Esophagus squamous epithelium (tissue), 5 donors: ENCODE data around the gene SPTLC2. TPM values are rescaled to one million over a fixed set of nuclear protein-coding genes. Genes with fewer than 3 reads are reported as not detected.

Experiments used
- DNase-seq: peaks from one replicate; lab custom pipeline; 2025; lab: John Stamatoyannopoulos, UW
- H3K27ac ChIP-seq, 4 donors: fragments of 200-600 bp; sonication (generic); one replicate each; pipeline ENCODE4 v1.5.1; 2016 to 2019; ENCODE audit warnings: mild to moderate bottlenecking in 1 of 4
- H3K27me3 ChIP-seq, 4 donors: fragments of 200-600 bp; sonication (generic); 1 replicate in 3 of 4; 2 replicates in 1 of 4; pipeline versions ENCODE4 v1.5.1 to v1.6.0; 2017 to 2021; ENCODE audit warnings: antibody characterized with exemption in 1 of 4
- H3K36me3 ChIP-seq, 3 donors: fragments of 200-600 bp; sonication (generic); one replicate each; pipeline ENCODE4 v1.5.1; 2016 to 2019
- H3K4me1 ChIP-seq, 3 donors: fragments of 200-600 bp; sonication (generic); one replicate each; pipeline ENCODE4 v1.5.1; 2017 to 2019
- H3K4me3 ChIP-seq, 4 donors: fragments of 200-600 bp; sonication (generic); 1 replicate in 3 of 4; 2 replicates in 1 of 4; pipeline ENCODE4 v1.5.1; 2016 to 2019; ENCODE audit warnings: mild to moderate bottlenecking in 2 of 4, moderate library complexity in 1 of 4
- H3K9me3 ChIP-seq, 3 donors: fragments of 200-600 bp; sonication (generic); one replicate each; pipeline ENCODE4 v1.5.1; 2016 to 2019
- POLR2A ChIP-seq, 4 donors: fragments of 450-650 bp; IDR thresholded peaks; one replicate each; pipeline ENCODE4 v1.6.1; 2017; ENCODE audit warnings: antibody characterized with exemption in 4 of 4, mild to moderate bottlenecking in 4 of 4, moderate library complexity in 3 of 4
- WGBS, 2 donors: methylation state at CpG; one replicate each; pipeline ENCODE4 v1.1.5; 2018; 5-methylcytosine and 5-hydroxymethylcytosine counted together
- intact Hi-C: fragments of 100-400 bp; cut with DNase I; formaldehyde crosslinking; loops from one replicate; pipeline ENCODE4 v1.15.0; 2022
- total RNA-seq, 4 donors: library from RNA; depleted of rRNA; stranded (reverse); fragments of >200 nt; gene quantifications; one replicate each; pipeline ENCODE4 v1.1.0, GENCODE V29; 2016
- TF ChIP-seq, protein P1 (sequence below), 6 experiments: fragments of 450-650 bp in 4 of 6; fragments of 200-600 bp in 2 of 6; sonication (generic) in 2 of 6; IDR thresholded peaks; one replicate each; pipeline ENCODE4 v1.5.1; 2016 to 2019; ENCODE audit warnings: antibody characterized with exemption in 6 of 6, mild to moderate bottlenecking in 4 of 6, moderate library complexity in 4 of 6
- donor health status: DM: yes; HTN: yes; CAD: no.

The SPTLC2 gene
- total RNA-seq, 4 donors from 2014 or later, result 35.1 to 50.5 (median 39.9) TPM

DNA sequence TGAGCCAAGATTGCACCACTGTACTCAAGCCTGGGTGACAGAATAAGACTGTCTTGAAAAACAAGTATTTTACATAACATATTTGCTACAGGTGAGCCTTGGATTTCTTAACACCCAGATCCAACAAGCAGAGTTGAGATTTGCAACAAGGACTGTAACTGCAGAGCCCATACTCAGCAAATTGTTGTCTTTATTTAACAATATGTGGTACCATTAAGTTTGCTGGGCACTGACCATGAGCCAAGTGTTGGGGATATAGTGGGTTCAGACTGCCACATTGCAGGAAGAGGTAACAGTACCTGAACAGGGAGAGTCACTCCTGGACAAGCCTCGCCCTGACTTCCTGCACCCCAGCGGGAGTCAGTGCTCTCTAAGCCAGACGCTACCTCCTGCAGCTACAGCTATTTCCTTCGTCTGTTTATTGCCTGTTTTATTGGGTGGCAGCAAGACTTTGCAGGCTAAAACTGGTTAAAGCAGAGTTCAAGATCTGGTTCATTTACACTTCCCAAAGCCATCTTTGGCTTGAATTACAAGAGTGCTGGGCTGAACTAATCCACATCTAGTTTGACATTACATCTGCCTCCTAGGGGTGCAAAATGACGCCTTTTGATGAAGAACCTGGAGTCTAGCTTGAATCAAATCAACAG is 146.1 kb downstream of the SPTLC2 start:
- no peak for DNase-seq
- H3K36me3 ChIP-seq, result peaks cover 15 to 49% (median 42%) of the 10 kb centered on the region in 3 donors
- WGBS, 2 donors, result 55 to 60% methylated on average over 2 to 5 of the region's 5 CpGs

DNA sequence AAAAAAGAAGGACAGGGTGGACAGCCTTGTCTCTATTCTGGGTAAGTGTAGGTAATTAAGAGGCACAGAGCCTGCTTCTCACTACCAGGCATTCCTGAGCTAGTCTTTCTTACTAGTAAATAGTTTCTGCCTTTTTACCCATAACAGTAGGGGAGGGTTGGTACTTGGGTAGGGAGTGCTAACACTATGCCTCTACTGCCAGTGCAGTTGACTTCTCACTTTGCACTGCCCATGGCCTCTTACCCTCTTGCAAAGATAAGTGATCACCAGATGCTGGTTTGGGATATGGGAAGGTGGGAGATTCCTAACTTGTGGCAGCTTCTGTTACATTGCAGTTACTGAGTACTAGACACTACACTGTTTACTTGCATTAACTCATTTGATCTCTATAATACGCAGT is 146.9 kb downstream of the SPTLC2 start:
- peaks cover 0 to 28% (median 4%) of the 10 kb centered on the region in 3 donors for H3K4me1 ChIP-seq
- DNase-seq, result no peak
- WGBS, 2 donors, result 92 to 93% methylated on average over 1 of the region's 1 CpG
- no peak for TF ChIP-seq POLR2A (IDR thresholded peaks at IDR 0.05)
- TF ChIP-seq, protein P1, sequence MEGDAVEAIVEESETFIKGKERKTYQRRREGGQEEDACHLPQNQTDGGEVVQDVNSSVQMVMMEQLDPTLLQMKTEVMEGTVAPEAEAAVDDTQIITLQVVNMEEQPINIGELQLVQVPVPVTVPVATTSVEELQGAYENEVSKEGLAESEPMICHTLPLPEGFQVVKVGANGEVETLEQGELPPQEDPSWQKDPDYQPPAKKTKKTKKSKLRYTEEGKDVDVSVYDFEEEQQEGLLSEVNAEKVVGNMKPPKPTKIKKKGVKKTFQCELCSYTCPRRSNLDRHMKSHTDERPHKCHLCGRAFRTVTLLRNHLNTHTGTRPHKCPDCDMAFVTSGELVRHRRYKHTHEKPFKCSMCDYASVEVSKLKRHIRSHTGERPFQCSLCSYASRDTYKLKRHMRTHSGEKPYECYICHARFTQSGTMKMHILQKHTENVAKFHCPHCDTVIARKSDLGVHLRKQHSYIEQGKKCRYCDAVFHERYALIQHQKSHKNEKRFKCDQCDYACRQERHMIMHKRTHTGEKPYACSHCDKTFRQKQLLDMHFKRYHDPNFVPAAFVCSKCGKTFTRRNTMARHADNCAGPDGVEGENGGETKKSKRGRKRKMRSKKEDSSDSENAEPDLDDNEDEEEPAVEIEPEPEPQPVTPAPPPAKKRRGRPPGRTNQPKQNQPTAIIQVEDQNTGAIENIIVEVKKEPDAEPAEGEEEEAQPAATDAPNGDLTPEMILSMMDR (IDR thresholded peaks at IDR 0.05), result no peak
- intact Hi-C loops, result loop anchor here (10.0 kb wide), 1 partner anchor 75 kb away; no protein-coding TSS in a partner anchor
- H3K27me3 ChIP-seq, result no peaks in the 10 kb centered on the region
- H3K4me3 ChIP-seq, result no peak overlapping the region
- no peaks in the 10 kb centered on the region for H3K9me3 ChIP-seq
- peaks cover 15 to 57% (median 50%) of the 10 kb centered on the region in 3 donors for H3K36me3 ChIP-seq
- H3K27ac ChIP-seq, result peak overlapping the region in 1 of 4 donors; percentile 43

More for the DNA sequence above, 146.1 kb downstream of the SPTLC2 start:
- Histone ChIP-seq H3K9me3 (no peaks in the 10 kb centered on the region), H3K27me3 (no peaks in the 10 kb centered on the region), H3K4me3 (no peak overlapping the region), H3K27ac (peak overlapping the region in 2 of 4 donors; percentile 43 to 47), H3K4me1 (peaks cover 0 to 28% (median 4%) of the 10 kb centered on the region in 3 donors)
- intact Hi-C loops, result no loop called here
- no peak for TF ChIP-seq POLR2A (IDR thresholded peaks at IDR 0.05)

DNA sequence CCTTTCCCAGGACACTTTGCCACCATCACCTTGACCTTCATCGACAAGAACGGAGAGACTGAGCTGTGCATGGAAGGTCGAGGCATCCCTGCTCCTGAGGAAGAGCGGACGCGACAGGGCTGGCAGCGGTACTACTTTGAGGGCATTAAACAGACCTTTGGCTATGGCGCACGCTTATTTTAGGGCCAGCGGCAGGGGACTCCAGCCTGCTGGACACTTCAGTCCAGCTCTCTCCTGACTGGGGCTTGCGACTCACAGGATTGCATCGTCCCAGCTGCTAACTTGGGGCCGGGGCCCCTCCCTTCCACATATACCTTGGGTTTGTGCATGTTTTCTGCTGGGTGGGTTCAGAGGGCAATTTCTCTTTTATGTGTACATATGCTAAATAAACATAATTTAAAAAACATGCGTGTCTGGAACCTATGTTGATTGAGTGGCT is 147.4 kb downstream of the SPTLC2 start:
- 85 to 88% methylated on average over 11 to 14 of the region's 14 CpGs for WGBS, 2 donors
- H3K9me3 ChIP-seq, result no peaks in the 10 kb centered on the region

DNA sequence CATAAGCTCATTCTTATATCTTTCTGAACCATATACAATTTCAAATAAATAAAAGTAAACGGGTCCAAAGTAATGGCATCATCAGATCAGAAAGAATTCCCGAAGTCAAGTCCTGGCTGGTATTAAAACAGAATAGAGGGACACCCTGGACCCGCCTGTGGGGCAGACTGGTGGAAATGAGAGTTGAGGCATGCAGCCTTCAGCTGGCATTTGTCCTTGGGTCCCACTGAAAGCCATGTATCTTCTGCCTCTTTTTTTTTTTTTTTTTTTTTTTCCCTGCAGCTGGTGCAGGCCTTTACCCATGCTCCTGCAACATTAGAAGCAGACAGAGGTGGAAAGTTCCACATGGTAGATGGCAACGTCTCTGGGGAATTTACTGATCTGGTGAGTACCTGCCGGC is 148.6 kb downstream of the SPTLC2 start:
- TF ChIP-seq, protein P1 (IDR thresholded peaks at IDR 0.05), result no peak
- no peak for TF ChIP-seq POLR2A (IDR thresholded peaks at IDR 0.05)

More for the DNA sequence above, 147.4 kb downstream of the SPTLC2 start:
- H3K27ac ChIP-seq, result peak overlapping the region in 1 of 4 donors; percentile 43
- H3K4me1 ChIP-seq, result peaks cover 0 to 28% (median 4%) of the 10 kb centered on the region in 3 donors
- peaks cover 15 to 62% (median 54%) of the 10 kb centered on the region in 3 donors for H3K36me3 ChIP-seq
- H3K27me3 ChIP-seq, result no peaks in the 10 kb centered on the region
- no peak for DNase-seq
- TF ChIP-seq, protein P1 (IDR thresholded peaks at IDR 0.05), result no peak
- no peak for TF ChIP-seq POLR2A (IDR thresholded peaks at IDR 0.05)
- H3K4me3 ChIP-seq, result no peak overlapping the region
- intact Hi-C loops, result loop anchor here (10.0 kb wide), 1 partner anchor 76 kb away; no protein-coding TSS in a partner anchor

DNA sequence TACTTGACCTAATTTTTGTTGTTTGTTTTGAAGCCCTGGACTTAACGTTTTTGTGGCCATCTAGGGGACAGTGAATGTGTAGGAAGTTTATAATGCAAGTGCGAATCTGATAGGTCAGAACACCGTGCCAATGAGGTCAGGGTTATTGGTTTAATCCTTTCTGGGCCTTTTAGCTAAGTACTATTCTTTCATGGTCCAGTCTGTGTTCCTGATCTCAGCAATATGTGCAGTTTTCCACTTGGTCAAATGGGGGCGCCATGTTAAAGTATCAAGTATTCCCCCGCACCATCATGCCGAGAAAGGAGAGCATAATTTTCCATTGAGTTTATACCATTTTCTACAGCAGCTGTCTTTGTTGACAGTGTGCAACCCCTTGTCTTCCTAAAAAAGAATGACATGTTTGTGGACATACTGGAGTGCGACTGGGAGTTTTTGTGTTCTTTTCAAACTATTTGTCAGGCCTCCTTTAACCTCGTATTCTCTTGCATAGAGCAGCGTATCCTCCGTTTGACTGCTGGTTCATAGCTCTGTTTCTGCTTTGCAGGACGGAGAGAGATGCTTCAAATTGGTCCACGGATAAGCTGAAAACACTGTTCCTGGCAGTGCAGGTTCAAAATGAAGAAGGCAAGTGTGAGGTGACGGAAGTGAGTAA is 157.2 kb downstream of the SPTLC2 start:
- peak; percentile 1 for DNase-seq
- 24 to 42% methylated on average over 11 to 13 of the region's 13 CpGs for WGBS, 2 donors
- Histone ChIP-seq H3K27ac (peak overlapping the region in 2 of 4 donors; percentile 94 to 95), H3K4me1 (peaks cover 0 to 38% (median 19%) of the 10 kb centered on the region in 3 donors), H3K9me3 (no peaks in the 10 kb centered on the region), H3K27me3 (no peaks in the 10 kb centered on the region), H3K4me3 (peak overlapping the region; percentile 83 to 99 (median 88)), H3K36me3 (peaks cover 21 to 46% (median 44%) of the 10 kb centered on the region in 3 donors)
- TF ChIP-seq POLR2A (IDR thresholded peaks at IDR 0.05), result no peak
- TF ChIP-seq, protein P1 (IDR thresholded peaks at IDR 0.05), result peak in 5 of 6 experiments; percentile 12 to 56 (median 48)
- intact Hi-C loops, result no loop called here

More for the DNA sequence above, 148.6 kb downstream of the SPTLC2 start:
- Histone ChIP-seq H3K27me3 (no peaks in the 10 kb centered on the region), H3K36me3 (peaks cover 19 to 75% (median 66%) of the 10 kb centered on the region in 3 donors), H3K4me3 (no peak overlapping the region), H3K9me3 (no peaks in the 10 kb centered on the region), H3K4me1 (peaks cover 0 to 28% (median 4%) of the 10 kb centered on the region in 3 donors), H3K27ac (no peak overlapping the region)
- intact Hi-C loops, result loop anchor here (10.0 kb wide), 1 partner anchor 77 kb away; no protein-coding TSS in a partner anchor
- DNase-seq, result no peak
- 68 to 69% methylated on average over 5 of the region's 5 CpGs for WGBS, 2 donors
